Esophagus squamous epithelium (tissue), 5 donors: ENCODE data around the gene UQCC3. TPM values are rescaled to one million over a fixed set of nuclear protein-coding genes. Genes with fewer than 3 reads are reported as not detected.
A peak's percentile ranks its signal among the peaks of the same experiment; 100 is the strongest.
"Not testable (repeated sequence)": the region's sequence is repeated elsewhere in the genome, so short reads cannot be mapped to it uniquely, and the experiment has no call there.

Source experiments
- DNase-seq: peaks from one replicate; lab custom pipeline; 2025; lab: John Stamatoyannopoulos, UW
- H3K27ac ChIP-seq, 4 donors: fragments of 200-600 bp; sonication (generic); one replicate each; pipeline ENCODE4 v1.5.1; 2016 to 2019; ENCODE audit warnings: mild to moderate bottlenecking in 1 of 4
- H3K27me3 ChIP-seq, 4 donors: fragments of 200-600 bp; sonication (generic); 1 replicate in 3 of 4; 2 replicates in 1 of 4; pipeline versions ENCODE4 v1.5.1 to v1.6.0; 2017 to 2021; ENCODE audit warnings: antibody characterized with exemption in 1 of 4
- H3K36me3 ChIP-seq, 3 donors: fragments of 200-600 bp; sonication (generic); one replicate each; pipeline ENCODE4 v1.5.1; 2016 to 2019
- H3K4me1 ChIP-seq, 3 donors: fragments of 200-600 bp; sonication (generic); one replicate each; pipeline ENCODE4 v1.5.1; 2017 to 2019
- H3K4me3 ChIP-seq, 4 donors: fragments of 200-600 bp; sonication (generic); 1 replicate in 3 of 4; 2 replicates in 1 of 4; pipeline ENCODE4 v1.5.1; 2016 to 2019; ENCODE audit warnings: mild to moderate bottlenecking in 2 of 4, moderate library complexity in 1 of 4
- H3K9me3 ChIP-seq, 3 donors: fragments of 200-600 bp; sonication (generic); one replicate each; pipeline ENCODE4 v1.5.1; 2016 to 2019
- CTCF ChIP-seq, 6 experiments: fragments of 450-650 bp in 4 of 6; fragments of 200-600 bp in 2 of 6; sonication (generic) in 2 of 6; IDR thresholded peaks; one replicate each; pipeline ENCODE4 v1.5.1; 2016 to 2019; ENCODE audit warnings: antibody characterized with exemption in 6 of 6, mild to moderate bottlenecking in 4 of 6, moderate library complexity in 4 of 6
- POLR2A ChIP-seq, 4 donors: fragments of 450-650 bp; IDR thresholded peaks; one replicate each; pipeline ENCODE4 v1.6.1; 2017; ENCODE audit warnings: antibody characterized with exemption in 4 of 4, mild to moderate bottlenecking in 4 of 4, moderate library complexity in 3 of 4
- WGBS, 2 donors: methylation state at CpG; one replicate each; pipeline ENCODE4 v1.1.5; 2018; 5-methylcytosine and 5-hydroxymethylcytosine counted together
- intact Hi-C: fragments of 100-400 bp; cut with DNase I; formaldehyde crosslinking; loops from one replicate; pipeline ENCODE4 v1.15.0; 2022
- total RNA-seq, 4 donors: library from RNA; depleted of rRNA; stranded (reverse); fragments of >200 nt; gene quantifications; one replicate each; pipeline ENCODE4 v1.1.0, GENCODE V29; 2016
- donor health status: DM: yes; HTN: yes; CAD: no.

Gene UQCC3
- total RNA-seq, 4 donors from 2014 or later, result 10.5 to 17.2 (median 12.2) TPM

GRCh38 chr11:62694455-62695167 lies 23.1 kb downstream of the UQCC3 start:
- Histone ChIP-seq H3K27ac (peak overlapping the region in 1 of 4 donors; percentile 25), H3K36me3 (peaks cover 8 to 54% (median 9%) of the 10 kb centered on the region in 3 donors), H3K27me3 (no peaks in the 10 kb centered on the region), H3K9me3 (no peaks in the 10 kb centered on the region), H3K4me1 (peaks cover 0 to 36% (median 17%) of the 10 kb centered on the region in 3 donors), H3K4me3 (no peak overlapping the region)
- 34 to 55% methylated on average over 10 to 13 of the region's 14 CpGs for WGBS, 2 donors
- intact Hi-C loops, result no loop called here
- DNase-seq, result no peak
- TF ChIP-seq POLR2A (IDR thresholded peaks at IDR 0.05) (no peak), CTCF (IDR thresholded peaks at IDR 0.05) (peak; percentile 62 to 82 (median 72))

GRCh38 chr11:62702246-62702645 lies 30.8 kb downstream of the UQCC3 start:
- H3K4me3 ChIP-seq, result no peak overlapping the region
- no peaks in the 10 kb centered on the region for H3K27me3 ChIP-seq
- peaks cover 0 to 34% (median 0%) of the 10 kb centered on the region in 3 donors for H3K36me3 ChIP-seq
- peaks cover 15 to 26% (median 18%) of the 10 kb centered on the region in 3 donors for H3K4me1 ChIP-seq
- TF ChIP-seq CTCF (IDR thresholded peaks at IDR 0.05) (no peak), POLR2A (IDR thresholded peaks at IDR 0.05) (no peak)
- H3K9me3 ChIP-seq, result no peaks in the 10 kb centered on the region
- intact Hi-C loops, result no loop called here
- peak overlapping the region in 2 of 4 donors; percentile 29 for H3K27ac ChIP-seq
- DNase-seq, result no peak
- WGBS, 2 donors, result 74 to 76% methylated on average over 10 to 11 of the region's 11 CpGs

DNA sequence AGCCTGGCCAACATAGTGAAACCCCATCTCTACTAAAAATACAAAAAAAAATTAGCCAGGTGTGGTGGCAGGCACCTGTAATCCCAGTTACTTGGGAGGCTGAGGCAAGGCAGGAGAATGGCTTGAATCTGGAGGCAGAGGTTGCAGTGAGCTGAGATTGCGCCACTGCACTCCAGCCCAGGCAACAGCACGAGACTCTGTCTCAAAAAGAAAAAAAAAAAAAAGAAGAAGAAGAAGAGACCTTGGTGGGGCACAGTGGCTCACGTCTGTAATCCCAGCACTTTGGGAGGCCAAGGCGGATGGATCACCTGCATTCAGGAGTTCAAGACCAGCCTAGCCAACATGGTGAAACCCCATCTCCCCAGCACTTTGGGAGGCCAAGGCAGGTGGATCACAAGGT lies 32.4 kb downstream of the UQCC3 start:
- intact Hi-C loops, H3K4me3 ChIP-seq, H3K9me3 ChIP-seq, DNase-seq, H3K27ac ChIP-seq, H3K27me3 ChIP-seq: not testable (repeated sequence)
- Histone ChIP-seq H3K4me1 (peaks cover 21 to 43% (median 26%) of the 10 kb centered on the region in 3 donors), H3K36me3 (peaks cover 0 to 28% (median 0%) of the 10 kb centered on the region in 3 donors)
- whole genome bisulfite sequencing, 2 donors, result 81 to 86% methylated on average over 4 of the region's 4 CpGs

DNA sequence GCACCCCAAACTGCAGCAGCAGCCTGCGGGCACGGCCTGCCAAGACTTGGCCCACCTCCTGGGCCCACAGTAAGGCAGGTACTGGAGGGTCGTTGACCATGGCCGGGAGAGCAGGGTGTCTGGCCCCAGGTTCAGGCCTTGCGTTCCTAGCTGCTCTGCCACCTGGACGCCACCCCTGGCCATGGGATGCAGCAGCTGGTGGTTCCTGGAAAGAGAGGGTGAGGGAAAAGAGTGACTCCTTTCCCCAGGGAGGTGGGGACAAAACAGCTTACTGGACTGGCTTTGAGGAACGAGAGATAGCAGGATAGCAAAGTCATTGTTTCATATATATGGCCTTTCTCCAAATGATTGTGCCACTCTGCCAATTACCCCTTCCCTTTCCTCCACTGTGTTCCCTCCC lies 33.9 kb downstream of the UQCC3 start:
- intact Hi-C loops, result no loop called here
- 44 to 49% methylated on average over 6 of the region's 7 CpGs for WGBS, 2 donors
- peak overlapping the region; percentile 76 to 89 (median 82) for H3K27ac ChIP-seq
- peak overlapping the region; percentile 57 to 76 (median 71) for H3K4me3 ChIP-seq
- TF ChIP-seq POLR2A (IDR thresholded peaks at IDR 0.05), result no peak
- TF ChIP-seq CTCF (IDR thresholded peaks at IDR 0.05), result no peak
- H3K4me1 ChIP-seq, result peaks cover 28 to 53% (median 31%) of the 10 kb centered on the region in 3 donors
- H3K36me3 ChIP-seq, result peaks cover 0 to 28% (median 0%) of the 10 kb centered on the region in 3 donors
- H3K27me3 ChIP-seq, result no peaks in the 10 kb centered on the region
- no peaks in the 10 kb centered on the region for H3K9me3 ChIP-seq
- no peak for DNase-seq

DNA sequence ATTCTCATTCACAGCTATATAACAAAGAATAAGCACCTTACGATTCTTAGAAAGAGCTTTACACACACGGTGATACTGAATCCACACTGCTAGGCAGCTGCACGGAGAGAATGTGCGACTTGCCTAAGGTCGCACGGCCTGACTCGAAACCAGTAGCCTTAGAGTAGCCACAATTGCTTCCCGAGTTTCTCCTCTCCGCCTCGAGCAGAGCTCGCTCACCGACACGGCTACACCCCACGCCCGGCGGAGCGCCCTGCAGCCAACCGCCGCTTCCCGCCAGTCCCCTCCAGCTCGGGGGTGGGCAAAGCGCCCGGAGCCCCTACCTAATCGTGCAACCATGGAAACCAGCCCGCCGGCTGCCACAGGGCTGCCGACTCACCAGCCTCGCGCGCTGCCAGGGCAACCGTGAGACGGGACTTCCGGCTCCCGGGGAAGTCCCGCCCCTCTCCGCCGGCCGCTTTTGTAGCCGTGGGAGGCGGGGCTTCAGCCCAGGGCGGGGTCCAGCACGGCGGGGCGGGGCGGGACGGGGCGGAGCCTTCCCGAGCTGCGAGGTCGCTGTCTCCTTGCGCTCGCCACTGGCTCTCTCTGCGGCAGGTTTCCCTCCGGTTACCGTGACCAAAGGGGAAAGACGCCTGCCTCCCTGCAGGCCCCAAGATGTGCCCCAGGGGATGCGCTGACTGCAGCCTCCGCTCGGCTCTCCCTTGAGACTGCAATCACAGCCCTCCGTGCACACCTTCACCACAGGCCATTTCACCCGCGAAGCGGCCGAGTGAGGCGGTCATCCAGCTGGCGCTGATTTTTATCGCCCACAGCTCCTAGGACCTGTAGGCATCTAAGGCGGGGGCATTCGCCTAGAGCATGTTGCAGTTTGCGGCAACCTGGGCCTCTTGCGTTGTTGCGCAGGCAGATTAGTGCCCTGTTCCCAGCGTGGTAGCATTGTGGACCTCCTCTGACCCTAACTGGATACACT lies 34.7 kb downstream of the UQCC3 start:
- Histone ChIP-seq H3K4me3 (peak overlapping the region; percentile 57 to 76 (median 71)), H3K27me3 (no peaks in the 10 kb centered on the region), H3K36me3 (peaks cover 0 to 31% (median 0%) of the 10 kb centered on the region in 3 donors), H3K4me1 (peaks cover 28 to 58% (median 33%) of the 10 kb centered on the region in 3 donors), H3K9me3 (no peaks in the 10 kb centered on the region), H3K27ac (peak overlapping the region; percentile 76 to 89 (median 82))
- WGBS, 2 donors, result 10 to 39% methylated on average over 3 to 29 of the region's 73 CpGs
- TF ChIP-seq POLR2A (IDR thresholded peaks at IDR 0.05), result peak in 2 of 4 donors; percentile 24 to 50
- TF ChIP-seq CTCF (IDR thresholded peaks at IDR 0.05), result no peak
- intact Hi-C loops, result no loop called here
- DNase-seq, result peak; percentile 68
